ENCODE results near the gene PARG.

DNA sequence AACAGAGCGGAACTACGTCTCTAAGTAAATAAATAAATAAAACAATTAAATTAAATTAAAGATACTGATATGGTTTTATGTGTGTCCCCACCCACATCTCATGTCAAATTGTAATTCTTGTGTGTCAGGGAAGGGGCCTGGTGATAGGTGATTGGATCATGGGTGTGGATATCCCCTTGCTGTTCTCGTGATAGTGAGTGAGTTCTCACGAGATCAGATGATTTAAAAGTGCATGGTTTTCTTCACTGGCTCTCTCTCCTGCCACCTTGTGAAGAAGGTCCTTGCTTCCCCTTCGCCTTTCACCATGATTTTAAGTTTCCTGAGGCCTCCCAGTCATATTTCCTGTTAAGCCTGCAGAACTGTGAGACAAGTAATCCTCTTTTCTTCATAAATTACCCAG, 150.7 kb downstream of the PARG start:
- TF ChIP-seq, protein P1, sequence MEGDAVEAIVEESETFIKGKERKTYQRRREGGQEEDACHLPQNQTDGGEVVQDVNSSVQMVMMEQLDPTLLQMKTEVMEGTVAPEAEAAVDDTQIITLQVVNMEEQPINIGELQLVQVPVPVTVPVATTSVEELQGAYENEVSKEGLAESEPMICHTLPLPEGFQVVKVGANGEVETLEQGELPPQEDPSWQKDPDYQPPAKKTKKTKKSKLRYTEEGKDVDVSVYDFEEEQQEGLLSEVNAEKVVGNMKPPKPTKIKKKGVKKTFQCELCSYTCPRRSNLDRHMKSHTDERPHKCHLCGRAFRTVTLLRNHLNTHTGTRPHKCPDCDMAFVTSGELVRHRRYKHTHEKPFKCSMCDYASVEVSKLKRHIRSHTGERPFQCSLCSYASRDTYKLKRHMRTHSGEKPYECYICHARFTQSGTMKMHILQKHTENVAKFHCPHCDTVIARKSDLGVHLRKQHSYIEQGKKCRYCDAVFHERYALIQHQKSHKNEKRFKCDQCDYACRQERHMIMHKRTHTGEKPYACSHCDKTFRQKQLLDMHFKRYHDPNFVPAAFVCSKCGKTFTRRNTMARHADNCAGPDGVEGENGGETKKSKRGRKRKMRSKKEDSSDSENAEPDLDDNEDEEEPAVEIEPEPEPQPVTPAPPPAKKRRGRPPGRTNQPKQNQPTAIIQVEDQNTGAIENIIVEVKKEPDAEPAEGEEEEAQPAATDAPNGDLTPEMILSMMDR (IDR thresholded peaks at IDR 0.05) = no peak
- no peak for TF ChIP-seq POLR2A (IDR thresholded peaks at IDR 0.05)
- TF ChIP-seq POLR2AphosphoS5 (IDR thresholded peaks at IDR 0.05) = no peak
- no peak for TF ChIP-seq EP300 (IDR thresholded peaks at IDR 0.05; ENCODE audit: low read depth)
